GM12892 (cell line): ENCODE results near the gene NUP107.

ENCODE experiments used
- DNase-seq: peaks from one replicate; pipeline ENCODE4 v3.0.0; 2011; ENCODE audit not compliant: insufficient read length
- FAIRE-seq: peaks from 2 replicates; lab custom pipeline; 2011; peaks lifted over from hg19 to GRCh38; lab: Jason Lieb, UNC
- POLR2A ChIP-seq: IDR thresholded peaks from 2 replicates; pipeline ENCODE4 v1.6.1; 2011; ENCODE audit warnings: low read depth, low read length, control low read depth
- POLR2AphosphoS5 ChIP-seq: IDR thresholded peaks from 2 replicates; pipeline ENCODE4 v1.6.1; 2011; ENCODE audit warnings: low read depth, low read length, control low read depth
- TAF1 ChIP-seq: IDR thresholded peaks from 2 replicates; pipeline ENCODE4 v1.6.1; 2011; ENCODE audit warnings: low read depth, mild to moderate bottlenecking, control low read depth, low read length, borderline replicate concordance

The NUP107 gene

DNA sequence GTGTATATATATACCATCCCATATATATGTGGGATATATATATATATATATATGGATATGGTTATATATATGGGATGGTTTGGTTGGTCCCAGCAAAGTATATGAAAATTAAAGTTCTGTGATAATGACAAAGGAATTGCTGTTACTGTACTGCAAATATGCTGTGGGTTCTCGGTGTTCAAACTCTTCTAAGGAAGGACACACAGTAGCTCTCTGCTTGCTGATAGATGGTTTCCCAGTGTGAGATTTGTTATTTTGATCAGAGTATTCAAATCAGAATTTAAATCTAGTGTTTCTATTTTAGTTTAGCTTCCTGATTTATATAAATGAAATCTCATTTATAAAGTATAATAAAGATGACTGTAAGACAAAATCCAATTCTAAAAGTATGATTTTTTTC, 78.9 kb downstream of the NUP107 start:
- TF ChIP-seq POLR2AphosphoS5 (no peak), POLR2A (no peak), TAF1 (no peak)
- FAIRE-seq, result no peak

DNA sequence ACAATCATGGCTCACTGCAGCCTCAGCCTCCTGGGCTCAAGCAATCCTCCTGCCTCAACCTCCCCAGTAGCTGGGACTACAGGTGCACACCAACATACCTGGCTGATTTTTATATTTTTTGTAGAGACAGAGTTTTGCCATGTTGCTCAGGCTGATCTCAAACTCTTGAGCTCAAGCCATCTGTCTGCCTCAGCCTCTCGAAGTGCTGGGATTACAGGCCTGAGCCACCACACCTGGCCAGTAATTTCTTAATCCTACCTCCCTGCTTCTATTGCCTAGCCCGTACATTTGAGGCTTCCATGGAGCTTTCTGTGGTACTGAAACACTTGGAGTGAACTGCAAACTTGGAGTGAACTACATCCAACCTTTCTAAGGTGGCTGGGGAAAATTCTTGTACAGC, 79.9 kb downstream of the NUP107 start:
- FAIRE-seq, result no peak
- DNase-seq, result no peak
- TF ChIP-seq TAF1 (no peak), POLR2AphosphoS5 (no peak), POLR2A (no peak)

More for the DNA sequence above, 78.9 kb downstream of the NUP107 start:
- no peak for DNase-seq

DNA sequence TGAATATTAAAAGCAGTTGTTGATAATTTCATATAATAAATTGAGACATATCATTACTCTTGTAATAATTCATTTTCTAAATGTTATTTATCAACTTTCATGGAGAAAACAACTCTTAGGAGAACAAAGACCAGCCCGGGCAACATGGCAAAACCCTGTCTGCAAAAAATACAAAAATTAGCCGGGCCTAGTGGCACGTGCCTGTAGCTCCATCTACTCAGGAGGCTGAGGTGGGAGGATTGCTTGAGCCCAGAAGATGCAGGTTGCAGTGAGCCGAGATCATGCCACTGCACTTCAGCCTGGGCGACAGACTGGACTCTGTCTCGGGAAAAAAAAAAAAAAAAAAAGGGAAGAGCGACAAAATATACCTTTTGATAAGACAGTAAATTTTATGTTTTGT, 80.4 kb downstream of the NUP107 start:
- FAIRE-seq (no peak), DNase-seq (no peak)
- no peak for TF ChIP-seq POLR2AphosphoS5
- TF ChIP-seq POLR2A, result no peak
- no peak for TF ChIP-seq TAF1

DNA sequence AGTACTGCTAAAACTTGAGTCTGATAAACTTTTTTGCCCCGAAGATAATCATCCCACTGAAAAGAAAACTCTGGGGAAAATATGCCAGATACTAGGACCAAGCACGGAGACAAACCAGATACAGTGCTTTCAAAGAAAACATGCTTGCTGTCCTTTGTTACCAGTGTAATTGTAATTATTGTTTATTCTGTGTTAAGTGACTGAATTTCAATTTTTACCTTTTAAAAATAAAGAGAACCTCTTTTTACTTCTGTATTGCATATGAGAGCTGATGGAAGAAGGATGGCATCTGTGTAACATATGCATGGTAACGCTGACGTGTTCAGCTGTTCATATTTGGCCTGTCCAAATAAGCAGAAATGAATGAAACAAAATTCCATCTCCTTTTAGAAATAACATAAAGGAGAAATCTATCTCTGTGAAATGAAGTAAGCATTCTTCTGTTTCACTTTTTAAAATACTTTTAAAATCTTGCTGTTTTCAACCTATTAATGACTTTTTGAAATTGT, 81.7 kb downstream of the NUP107 start:
- TF ChIP-seq TAF1 (no peak), POLR2AphosphoS5 (no peak), POLR2A (no peak)
- no peak for FAIRE-seq

DNA sequence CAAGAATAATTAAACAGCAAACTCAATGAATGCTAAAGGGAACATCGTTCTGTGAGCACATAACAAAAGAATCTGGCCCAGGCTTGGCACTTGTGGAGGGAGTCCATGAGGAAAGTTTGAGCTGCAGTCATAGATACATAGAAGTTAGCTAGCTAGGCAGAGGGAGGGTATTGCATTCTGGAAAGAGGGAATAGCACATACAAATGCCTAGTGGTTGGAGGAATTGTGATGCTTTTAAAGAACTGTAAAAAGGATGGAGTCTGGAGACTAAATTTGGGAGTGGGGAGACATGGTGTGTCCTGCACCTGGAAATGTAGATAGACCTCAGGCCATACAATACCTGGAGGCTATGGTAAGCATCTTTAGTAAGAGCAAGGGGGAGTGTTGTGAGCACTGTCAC, 83.2 kb downstream of the NUP107 start:
- no peak for TF ChIP-seq POLR2A
- no peak for TF ChIP-seq POLR2AphosphoS5
- TF ChIP-seq TAF1, result no peak
- FAIRE-seq (no peak), DNase-seq (no peak)

More for the DNA sequence above, 81.7 kb downstream of the NUP107 start:
- no peak for DNase-seq

DNA sequence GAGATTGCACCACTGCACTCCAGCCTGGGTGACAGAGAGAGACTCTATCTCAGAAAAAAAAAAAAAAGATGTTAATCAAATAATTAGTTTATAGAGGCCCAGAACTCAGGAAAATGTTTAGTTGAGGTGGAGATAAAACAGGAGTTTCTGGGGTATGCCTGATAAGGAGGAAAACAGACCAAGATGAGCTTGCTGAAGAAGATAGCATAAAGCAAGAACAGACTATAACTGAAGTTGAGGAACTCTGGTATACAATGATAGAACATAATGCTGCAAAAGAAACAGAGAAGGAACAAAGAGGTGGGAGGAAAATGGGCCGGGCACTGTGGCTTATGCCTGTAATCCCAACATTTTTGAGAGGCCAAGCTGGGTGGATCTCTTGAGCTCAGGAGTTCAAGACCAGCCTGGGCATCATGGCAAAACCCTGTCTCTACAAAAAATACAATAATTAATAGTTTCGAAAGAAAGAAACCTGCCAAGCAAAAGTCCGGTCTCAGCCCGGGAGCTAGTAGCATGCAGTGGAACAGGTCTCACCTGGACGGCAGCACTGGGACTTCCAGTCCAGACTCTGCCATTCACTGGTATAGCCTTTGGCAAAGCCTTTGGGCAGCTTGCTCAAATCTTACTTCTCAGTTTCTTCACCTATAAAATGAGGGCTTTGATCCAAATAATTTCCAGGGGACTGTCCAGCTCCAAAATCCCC, 84.6 kb downstream of the NUP107 start:
- TF ChIP-seq POLR2A (no peak), TAF1 (no peak), POLR2AphosphoS5 (no peak)
- DNase-seq (no peak), FAIRE-seq (no peak)

DNA sequence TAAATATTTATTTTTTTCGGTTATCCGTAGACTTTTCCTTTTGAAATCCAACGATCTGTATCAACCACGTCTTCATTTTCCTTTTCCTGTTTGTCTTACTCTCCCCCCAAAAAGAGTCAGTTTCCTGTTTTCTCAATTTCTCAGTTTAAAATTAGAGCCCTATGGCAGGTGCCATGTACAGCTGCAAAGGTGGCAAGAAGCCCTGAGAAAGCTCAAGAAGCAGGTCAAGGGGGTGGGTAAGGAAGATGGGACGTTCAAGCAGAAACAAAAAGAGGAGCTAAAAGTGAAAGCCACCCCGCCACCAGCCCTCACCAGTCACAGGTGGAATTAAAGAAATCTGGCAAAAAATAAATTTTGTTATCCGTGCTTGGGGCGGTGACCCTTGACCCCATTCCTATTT, 85.9 kb downstream of the NUP107 start:
- FAIRE-seq (no peak), DNase-seq (no peak)
- TF ChIP-seq POLR2AphosphoS5 (no peak), POLR2A (no peak), TAF1 (no peak)

DNA sequence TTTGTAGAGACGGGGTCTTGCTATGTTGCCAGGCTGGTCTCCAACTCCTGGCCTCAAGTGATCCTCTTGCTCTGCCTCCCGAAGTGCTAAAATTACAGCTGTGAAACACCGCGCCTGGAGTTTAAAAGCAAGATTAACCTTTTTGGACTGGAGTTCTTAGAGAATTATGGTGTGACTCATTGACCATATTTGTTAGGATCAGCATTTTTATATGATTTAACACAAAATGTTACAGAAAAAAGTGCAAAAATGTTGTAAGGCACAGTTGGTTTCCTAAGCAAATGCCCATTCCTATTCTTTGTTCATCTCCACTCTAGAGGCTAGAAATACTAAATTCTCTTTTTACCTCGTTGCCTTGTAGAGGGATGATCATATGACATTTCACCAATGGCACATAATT, 86.8 kb downstream of the NUP107 start:
- no peak for FAIRE-seq
- TF ChIP-seq TAF1 (no peak), POLR2AphosphoS5 (no peak), POLR2A (no peak)
- no peak for DNase-seq

DNA sequence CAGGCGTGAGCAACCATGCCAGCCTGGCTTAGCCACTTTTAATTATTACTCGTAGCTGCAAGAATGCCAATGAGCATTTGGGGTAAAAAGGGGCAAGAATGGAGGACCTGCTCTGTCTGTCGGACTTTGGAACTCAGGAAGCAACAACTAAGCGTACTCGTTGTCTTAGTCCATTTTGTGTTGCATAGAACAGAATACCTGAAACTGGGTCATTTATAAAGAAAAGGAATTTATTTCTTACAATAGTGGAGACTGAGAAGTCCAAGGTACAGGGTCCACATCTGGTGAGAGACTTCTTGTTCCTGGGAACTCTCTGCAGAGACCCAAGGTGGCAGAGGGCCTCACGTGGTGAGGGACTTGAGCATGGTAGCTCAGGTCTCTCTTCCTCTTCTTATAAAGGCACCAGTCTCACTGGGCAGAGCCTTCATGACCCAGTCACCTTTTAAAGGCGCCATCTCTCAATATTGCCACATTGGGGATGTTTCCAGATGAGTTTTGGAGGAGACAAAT, 88.4 kb downstream of the NUP107 start:
- FAIRE-seq (no peak), DNase-seq (no peak)
- TF ChIP-seq TAF1 (no peak), POLR2AphosphoS5 (no peak), POLR2A (no peak)

DNA sequence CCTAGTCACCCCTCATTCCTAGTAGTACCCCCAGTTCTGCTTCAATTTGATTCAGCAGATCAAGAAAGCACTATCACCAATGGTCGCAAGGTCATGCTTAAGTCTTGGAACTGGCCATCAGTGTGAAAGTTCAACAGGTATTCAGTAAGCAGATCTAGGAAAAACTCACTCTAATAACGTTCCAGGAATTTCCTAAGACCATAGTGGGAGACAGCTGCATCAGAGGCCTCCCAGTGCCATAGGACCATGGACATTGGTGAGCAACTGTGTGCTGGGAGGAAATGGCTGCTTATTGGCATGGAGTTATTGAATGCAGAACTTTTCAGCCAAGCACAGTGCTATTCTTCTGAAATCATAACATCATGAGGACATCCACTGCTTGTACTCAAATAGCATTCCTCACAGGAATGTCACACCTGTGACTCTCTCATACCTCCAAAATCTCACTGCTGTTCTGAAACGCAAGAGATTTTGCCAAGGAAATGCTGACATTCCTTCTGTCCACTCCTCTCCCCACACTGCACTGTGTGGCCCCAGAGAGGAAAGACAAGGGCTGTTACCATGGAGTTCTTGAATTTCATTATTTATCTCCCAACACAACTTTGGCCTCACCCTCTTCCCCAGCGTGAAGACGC, 90.3 kb downstream of the NUP107 start:
- TF ChIP-seq POLR2AphosphoS5 (no peak), POLR2A (no peak), TAF1 (no peak)
- DNase-seq (no peak), FAIRE-seq (no peak)

DNA sequence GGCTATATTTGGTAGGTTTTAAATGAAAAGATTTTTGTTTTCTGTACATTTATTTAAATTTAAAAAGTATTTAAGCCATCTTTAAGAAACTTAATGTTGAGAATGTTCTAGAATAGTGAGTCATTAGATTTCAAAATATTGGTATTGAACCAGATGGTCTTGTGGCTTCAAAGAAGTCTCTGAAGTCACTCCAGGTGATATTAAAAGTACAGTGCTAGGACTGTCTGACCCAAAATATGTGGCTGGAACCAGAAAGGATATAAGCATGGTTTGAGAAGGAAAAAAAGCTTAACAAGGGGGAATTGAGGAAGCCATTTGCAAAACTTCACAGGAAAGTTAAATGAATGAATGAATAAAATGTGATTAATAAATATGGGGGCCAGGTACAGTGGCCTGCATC, 92.5 kb downstream of the NUP107 start:
- TF ChIP-seq POLR2A (no peak), TAF1 (no peak), POLR2AphosphoS5 (no peak)
- DNase-seq (no peak), FAIRE-seq (no peak)

DNA sequence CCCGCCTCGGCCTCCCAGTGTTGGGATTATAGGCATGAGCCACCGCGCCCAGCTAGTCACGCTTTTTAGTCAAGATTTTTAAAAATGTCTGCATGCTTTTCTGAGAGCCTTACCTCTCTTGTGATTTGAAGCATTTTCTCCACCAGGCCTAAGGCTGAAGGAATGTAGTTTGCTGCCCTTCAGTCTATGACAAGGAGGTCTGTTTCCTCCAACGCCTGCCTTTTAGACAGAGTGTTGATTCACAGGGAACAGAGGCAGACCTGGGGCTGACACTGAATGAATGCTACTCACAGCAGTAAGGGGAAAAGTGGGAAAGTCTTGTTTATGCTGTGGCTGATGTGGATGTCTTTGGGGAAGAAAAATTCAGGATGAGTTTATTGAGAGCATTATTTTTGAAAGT, 94.0 kb downstream of the NUP107 start:
- DNase-seq (no peak), FAIRE-seq (no peak)
- TF ChIP-seq POLR2A (no peak), TAF1 (no peak), POLR2AphosphoS5 (no peak)
